Measurements from ENCODE around the gene CST11. TPM values are rescaled to one million over a fixed set of nuclear protein-coding genes. Genes with fewer than 3 reads are reported as not detected.
A peak's percentile ranks its signal among the peaks of the same experiment; 100 is the strongest.

Gene CST11
- total and polyA plus RNA-seq, 9 of the 15 experiments (the other 6 are each of a cell fraction or from before 2014, with no cell fraction given) = not detected

DNA sequence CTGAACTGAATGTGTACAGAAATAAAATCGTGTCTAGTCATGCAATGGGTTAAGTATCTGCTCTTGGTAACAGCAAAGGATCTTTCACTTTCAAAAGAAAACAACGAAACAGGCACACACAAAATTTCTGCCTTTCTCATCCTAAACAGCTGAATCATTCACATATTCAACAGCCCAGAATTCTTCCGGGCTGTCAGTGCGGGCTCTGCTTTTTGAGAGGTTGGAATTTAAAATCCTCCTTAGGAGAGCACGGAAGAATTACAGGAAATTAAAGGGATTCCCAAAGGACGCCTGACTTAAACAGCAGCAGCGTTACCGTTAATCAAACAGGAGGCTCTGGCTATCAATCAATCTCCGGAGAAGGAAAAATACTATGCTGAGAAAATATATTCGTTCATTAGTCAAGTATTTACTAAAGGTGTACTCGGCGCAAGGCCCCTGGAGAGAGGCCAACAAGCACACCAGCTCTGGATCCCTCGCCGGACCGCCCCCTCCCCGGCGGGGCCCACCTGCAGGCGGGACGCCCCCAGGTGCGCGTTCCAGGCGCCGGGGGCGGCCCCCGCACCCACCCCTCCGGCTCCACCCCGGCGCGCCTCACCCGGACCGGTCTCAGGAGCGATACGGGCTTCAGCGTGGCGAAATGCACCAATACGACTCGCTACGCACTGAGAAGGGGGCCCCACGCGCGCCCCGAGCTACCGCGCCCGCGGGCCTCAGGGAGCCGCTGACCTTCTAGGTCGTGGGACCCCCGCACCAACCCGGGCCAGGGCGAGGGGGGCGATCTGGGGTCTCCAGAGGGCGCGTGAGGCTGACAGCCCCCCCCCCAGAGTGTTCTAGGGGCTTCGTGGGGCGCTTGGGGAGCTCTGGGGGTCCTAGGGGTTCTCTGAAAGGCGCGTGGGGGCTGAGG, 32.4 kb downstream of the CST11 start (continued):
- TF ChIP-seq TRIM25 (IDR thresholded peaks at IDR 0.05; ENCODE audit: borderline replicate concordance) = no peak
- TF ChIP-seq NFIC (IDR thresholded peaks at IDR 0.05) = 0 out of 2 replicates have a peak, but pooled peaks have one; percentile 9
- no peak for TF ChIP-seq PHTF2 (CRISPR knock-in tag; IDR thresholded peaks at IDR 0.05)
- TF ChIP-seq RFX5 (IDR thresholded peaks at IDR 0.05; ENCODE audit: low read depth, low read length) = no peak
- peak; percentile 87 for TF ChIP-seq ZNF316 (IDR thresholded peaks at IDR 0.05)
- no peak for TF ChIP-seq NEUROD1 (IDR thresholded peaks at IDR 0.05; ENCODE audit: borderline replicate concordance, low read depth, low read length, partially characterized antibody)
- TF ChIP-seq, protein P1, sequence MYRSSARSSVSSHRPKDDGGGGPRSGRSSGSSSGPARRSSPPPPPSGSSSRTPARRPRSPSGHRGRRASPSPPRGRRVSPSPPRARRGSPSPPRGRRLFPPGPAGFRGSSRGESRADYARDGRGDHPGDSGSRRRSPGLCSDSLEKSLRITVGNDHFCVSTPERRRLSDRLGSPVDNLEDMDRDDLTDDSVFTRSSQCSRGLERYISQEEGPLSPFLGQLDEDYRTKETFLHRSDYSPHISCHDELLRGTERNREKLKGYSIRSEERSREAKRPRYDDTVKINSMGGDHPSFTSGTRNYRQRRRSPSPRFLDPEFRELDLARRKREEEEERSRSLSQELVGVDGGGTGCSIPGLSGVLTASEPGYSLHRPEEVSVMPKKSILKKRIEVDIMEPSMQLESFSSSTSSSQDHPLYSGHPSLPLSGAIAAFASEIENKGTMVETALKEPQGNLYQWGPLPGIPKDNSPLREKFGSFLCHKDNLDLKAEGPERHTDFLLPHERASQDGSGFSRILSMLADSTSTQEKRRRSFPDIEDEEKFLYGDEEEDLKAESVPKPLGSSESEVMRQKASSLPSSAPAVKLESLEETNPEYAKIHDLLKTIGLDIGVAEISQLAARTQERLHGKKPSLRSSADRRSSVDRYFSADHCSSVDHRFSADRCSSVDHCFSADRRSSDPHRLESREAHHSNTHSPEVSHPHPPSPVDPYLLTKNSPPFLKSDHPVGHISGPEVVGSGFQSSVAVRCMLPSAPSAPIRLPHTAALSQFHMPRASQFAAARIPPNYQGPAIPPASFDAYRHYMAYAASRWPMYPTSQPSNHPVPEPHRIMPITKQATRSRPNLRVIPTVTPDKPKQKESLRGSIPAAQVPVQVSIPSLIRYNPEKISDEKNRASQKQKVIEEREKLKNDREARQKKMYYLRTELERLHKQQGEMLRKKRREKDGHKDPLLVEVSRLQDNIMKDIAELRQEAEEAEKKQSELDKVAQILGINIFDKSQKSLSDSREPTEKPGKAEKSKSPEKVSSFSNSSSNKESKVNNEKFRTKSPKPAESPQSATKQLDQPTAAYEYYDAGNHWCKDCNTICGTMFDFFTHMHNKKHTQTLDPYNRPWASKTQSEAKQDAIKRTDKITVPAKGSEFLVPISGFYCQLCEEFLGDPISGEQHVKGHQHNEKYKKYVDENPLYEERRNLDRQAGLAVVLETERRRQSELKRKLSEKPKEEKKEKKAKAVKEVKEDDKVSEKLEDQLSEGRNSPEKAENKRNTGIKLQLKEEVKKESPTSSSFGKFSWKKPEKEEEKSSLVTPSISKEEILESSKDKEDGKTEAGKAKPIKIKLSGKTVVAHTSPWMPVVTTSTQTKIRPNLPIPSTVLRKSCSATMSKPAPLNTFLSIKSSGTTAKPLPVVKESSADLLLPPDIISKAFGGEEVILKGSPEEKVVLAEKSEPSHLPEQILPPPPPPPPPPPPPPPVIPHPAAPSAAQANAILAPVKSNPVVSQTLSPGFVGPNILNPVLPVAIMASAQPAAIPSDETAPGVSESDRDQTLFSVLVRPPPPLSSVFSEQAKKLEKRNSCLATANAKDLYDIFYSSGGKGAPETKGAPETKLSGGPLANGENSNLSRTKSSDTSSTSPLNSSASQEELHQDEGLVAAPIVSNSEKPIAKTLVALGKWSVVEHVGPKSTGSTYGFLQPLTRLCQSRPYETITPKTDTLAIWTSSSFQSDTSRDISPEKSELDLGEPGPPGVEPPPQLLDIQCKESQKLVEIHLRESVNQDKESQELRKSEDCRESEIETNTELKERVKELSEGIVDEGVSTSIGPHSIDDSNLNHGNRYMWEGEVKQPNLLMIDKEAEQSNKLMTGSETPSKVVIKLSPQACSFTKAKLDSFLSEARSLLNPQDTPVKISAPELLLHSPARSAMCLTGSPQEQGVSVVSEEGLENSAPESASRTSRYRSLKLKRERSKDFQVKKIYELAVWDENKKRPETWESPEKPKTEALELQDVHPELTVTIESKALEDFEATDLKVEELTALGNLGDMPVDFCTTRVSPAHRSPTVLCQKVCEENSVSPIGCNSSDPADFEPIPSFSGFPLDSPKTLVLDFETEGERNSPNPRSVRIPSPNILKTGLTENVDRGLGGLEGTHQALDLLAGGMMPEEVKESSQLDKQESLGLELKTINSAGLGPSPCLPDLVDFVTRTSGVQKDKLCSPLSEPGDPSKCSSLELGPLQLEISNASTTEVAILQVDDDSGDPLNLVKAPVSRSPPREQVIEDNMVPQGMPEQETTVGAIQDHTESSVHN (IDR thresholded peaks at IDR 0.05; ENCODE audit: borderline replicate concordance in 1 of 2, low read depth in 1 of 2) = no peak
- TF ChIP-seq CHD2 (IDR thresholded peaks at IDR 0.05; ENCODE audit: low read depth, low read length) = no peak
- no peak; the same call in 1 of the 2 replicates for TF ChIP-seq CXXC5 (CRISPR knock-in tag; IDR thresholded peaks at IDR 0.05)
- TF ChIP-seq MYBL2 (IDR thresholded peaks at IDR 0.05; ENCODE audit: low read depth) = peak; percentile 65; the same call in 1 of the 2 replicates
- TF ChIP-seq MYBL2 (CRISPR knock-in tag; IDR thresholded peaks at IDR 0.05; ENCODE audit: borderline replicate concordance) = no peak
- no peak for TF ChIP-seq ZNF143 (CRISPR knock-in tag; IDR thresholded peaks at IDR 0.05)
